Panc1 (cell line): ENCODE results near the gene KRT13. TPM values are rescaled to one million over a fixed set of nuclear protein-coding genes. Genes with fewer than 3 reads are reported as not detected.

Experiments
- ATAC-seq: fragments of 200-7000 bp; cut with Tn5 transposase; 2 replicates; pipeline ENCODE4 v1.9.1; 2020; ENCODE audit warnings: mild to moderate bottlenecking, moderate library complexity
- BruUV-seq: library from RNA; stranded (reverse); fragments of 400-500 nt; replicated peaks from 2 replicates; lab custom pipeline; 2021; lab: Mats Ljungman, UMichigan
- CTCF ChIA-PET: fragments of 300-600 bp; sonication (Branson Sonifier 250); formaldehyde crosslinking; loops from one replicate; lab custom pipeline; 2022; ENCODE audit warnings: antibody characterized with exemption; lab: Charles Lee
- POLR2A ChIA-PET: fragments of 300-600 bp; sonication (Branson Sonifier 250); formaldehyde crosslinking; loops from one replicate; lab custom pipeline; 2022; ENCODE audit warnings: antibody characterized with exemption; lab: Charles Lee
- DNase-seq: peaks from one replicate; pipeline ENCODE4 v3.0.0-alpha.2; 2010; ENCODE audit warnings: low read depth, low spot score
- H3K27ac ChIP-seq: 2 replicates; pipeline ENCODE4 v1.5.1; 2011; ENCODE audit warnings: mild to moderate bottlenecking, low read length, inconsistent platforms
- H3K27me3 ChIP-seq: fragments of 200-500 bp; sonication (Bioruptor generic); 2 replicates; pipeline ENCODE4 v1.6.0; 2014; ENCODE audit warnings: low read length, inconsistent platforms; ENCODE audit not compliant: control insufficient read depth, insufficient read depth
- H3K36me3 ChIP-seq: fragments of 200-500 bp; sonication (Bioruptor generic); 2 replicates; pipeline ENCODE4 v1.5.1; 2014; ENCODE audit warnings: inconsistent platforms, mild to moderate bottlenecking, low read length, moderate library complexity; ENCODE audit not compliant: control insufficient read depth, insufficient read depth
- H3K4me1 ChIP-seq: 2 replicates; pipeline ENCODE4 v1.5.1; 2011; ENCODE audit warnings: inconsistent platforms, mild to moderate bottlenecking, low read length, moderate library complexity; ENCODE audit not compliant: control insufficient read depth, insufficient read depth
- H3K4me3 ChIP-seq, 2 experiments: 2 replicates each; pipeline ENCODE4 v1.5.1; 2011 to 2012; ENCODE audit warnings: low read depth in 2 of 2, low read length in 2 of 2, mild to moderate bottlenecking in 2 of 2, inconsistent platforms in 1 of 2, moderate library complexity in 1 of 2
- H3K9me3 ChIP-seq: fragments of 200-500 bp; sonication (Bioruptor generic); 2 replicates; pipeline ENCODE4 v1.5.1; 2014; ENCODE audit warnings: low read depth, mild to moderate bottlenecking, inconsistent platforms, low read length, moderate library complexity; ENCODE audit not compliant: control insufficient read depth, insufficient read depth
- CTCF ChIP-seq: fragments of 450-650 bp; IDR thresholded peaks from 2 replicates; pipeline ENCODE4 v1.5.1; 2017; ENCODE audit warnings: mild to moderate bottlenecking
- POLR2AphosphoS5 ChIP-seq: IDR thresholded peaks from 2 replicates; pipeline ENCODE4 v1.6.1; 2012; ENCODE audit warnings: mild to moderate bottlenecking, low read depth, low read length, moderate library complexity
- REST ChIP-seq, 2 experiments: IDR thresholded peaks; 2 replicates each; pipeline ENCODE4 v1.6.1; 2011 to 2012; ENCODE audit warnings: low read depth in 2 of 2, control low read depth in 1 of 2, low read length in 1 of 2, mild to moderate bottlenecking in 1 of 2, moderate library complexity in 1 of 2; ENCODE audit not compliant: insufficient read depth in 1 of 2
- SIN3A ChIP-seq: IDR thresholded peaks from 2 replicates; pipeline ENCODE4 v1.6.1; 2012; ENCODE audit warnings: low read depth, mild to moderate bottlenecking, low read length, moderate library complexity, borderline replicate concordance; ENCODE audit not compliant: insufficient read depth
- TCF7L2 ChIP-seq: IDR thresholded peaks from 2 replicates; pipeline ENCODE4 v1.6.1; 2011; ENCODE audit warnings: mild to moderate bottlenecking, low read depth, low read length, inconsistent platforms
- in situ Hi-C: cut with HindIII; loops from 2 replicates; pipeline ENCODE4 v1.10.0; 2016; ENCODE audit warnings: low sequenced_read_pairs, low pct_unique_long_range_greater_than_20kb
- intact Hi-C: fragments of 100-400 bp; cut with micrococcal nuclease; formaldehyde crosslinking; loops from one replicate; pipeline ENCODE4 v1.10.0; 2022; ENCODE audit not compliant: unreplicated experiment
- total RNA-seq: library from RNA; stranded (reverse); gene quantifications from one replicate; pipeline ENCODE4 v1.2.1, GENCODE V29; 2021; ENCODE audit not compliant: unreplicated experiment

Gene KRT13
- total RNA-seq, 1 experiment from 2014 or later = 0.36 TPM

GRCh38 chr17:41545829-41546410 is 40.5 kb upstream of the KRT13 start:
- intact Hi-C loops = loop anchor here (5.0 kb wide), 2 partner anchors 639 to 689 kb away; no protein-coding TSS in a partner anchor

GRCh38 chr17:41544935-41545334 is 39.5 kb upstream of the KRT13 start:
- intact Hi-C loops = loop anchor here (5.0 kb wide), 2 partner anchors 638 to 688 kb away; no protein-coding TSS in a partner anchor
- CTCF ChIA-PET = interaction anchor here (0.6 to 1.0 kb wide), 2 partner anchors 104 to 118 kb away, joined by 4 to 13 read pairs; no protein-coding TSS in a partner anchor
- no peak for ATAC-seq
- BruUV-seq = no TSS peak
- H3K9me3 ChIP-seq = peaks cover 4% of the 10 kb centered on the region; the same call in 1 of the 2 replicates
- peaks cover 56% of the 10 kb centered on the region for H3K4me1 ChIP-seq
- no peaks in the 10 kb centered on the region for H3K36me3 ChIP-seq
- H3K27ac ChIP-seq = peak overlapping the region; percentile 67
- DNase-seq = no peak
- POLR2A ChIA-PET = interaction anchor here (1.3 kb wide), 1 partner anchor 26 kb away, joined by 3 read pairs; the partner anchor contains the start of gene KRT15
- in situ Hi-C loops = loop anchor here (25.0 kb wide), 1 partner anchor 92 kb away; no protein-coding TSS in a partner anchor
- H3K4me3 ChIP-seq = no peak overlapping the region
- no peaks in the 10 kb centered on the region for H3K27me3 ChIP-seq
- TF ChIP-seq CTCF = no peak
- TF ChIP-seq TCF7L2 = no peak
- TF ChIP-seq SIN3A = no peak
- TF ChIP-seq POLR2AphosphoS5 = no peak

More at GRCh38 chr17:41545829-41546410, 40.5 kb upstream of the KRT13 start:
- in situ Hi-C loops = loop anchor here (25.0 kb wide), 1 partner anchor 91 kb away; no protein-coding TSS in a partner anchor
- Histone ChIP-seq H3K36me3 (no peaks in the 10 kb centered on the region), H3K4me1 (peaks cover 50% of the 10 kb centered on the region), H3K4me3 (no peak overlapping the region), H3K27me3 (no peaks in the 10 kb centered on the region), H3K9me3 (peaks cover 4% of the 10 kb centered on the region; the same call in 1 of the 2 replicates), H3K27ac (peak overlapping the region; percentile 91)
- ChIA-PET CTCF (no interaction called here), POLR2A (no interaction called here)
- TF ChIP-seq SIN3A = no peak
- TF ChIP-seq CTCF = no peak
- TF ChIP-seq REST (IDR thresholded peaks at IDR 0.05; ENCODE audit: insufficient read depth in 1 of 2, low read depth in 2 of 2, low read length in 1 of 2) = no peak
- TF ChIP-seq TCF7L2 = no peak
- no peak for TF ChIP-seq POLR2AphosphoS5
- no TSS peak for BruUV-seq
- DNase-seq = no peak
- no peak for ATAC-seq
